Karpas-422 (cell line): ENCODE data around the gene CASKIN2. TPM values are rescaled to one million over a fixed set of nuclear protein-coding genes. Genes with fewer than 3 reads are reported as not detected.
A peak's percentile ranks its signal among the peaks of the same experiment; 100 is the strongest.

Experiments used
- DNase-seq: peaks from one replicate; pipeline ENCODE4 v3.0.0-alpha.2; 2015
- H2AFZ ChIP-seq: fragments of 200-600 bp; sonication (generic); 2 replicates; pipeline ENCODE4 v1.6.1; 2014; ENCODE audit warnings: antibody characterized with exemption, low read length, mixed read lengths
- H3K27ac ChIP-seq: fragments of 200-600 bp; sonication (generic); 2 replicates; pipeline ENCODE4 v1.5.1; 2014; ENCODE audit warnings: mild to moderate bottlenecking, low read length, moderate library complexity
- H3K27me3 ChIP-seq: fragments of 200-600 bp; sonication (generic); 2 replicates; pipeline ENCODE4 v1.6.1; 2014; ENCODE audit warnings: low read length, mixed read lengths
- H3K36me3 ChIP-seq: fragments of 200-600 bp; sonication (generic); 2 replicates; pipeline ENCODE4 v1.6.1; 2014; ENCODE audit warnings: low read length, mixed read lengths; ENCODE audit not compliant: insufficient read depth
- H3K4me1 ChIP-seq: fragments of 200-600 bp; sonication (generic); 2 replicates; pipeline ENCODE4 v1.6.1; 2014; ENCODE audit warnings: mild to moderate bottlenecking, low read length, mixed read lengths
- H3K4me2 ChIP-seq: fragments of 200-600 bp; sonication (generic); 2 replicates; pipeline ENCODE4 v1.6.1; 2014; ENCODE audit warnings: low read length, low read depth, mild to moderate bottlenecking; ENCODE audit not compliant: poor library complexity, severe bottlenecking
- H3K4me3 ChIP-seq: fragments of 200-600 bp; sonication (generic); 2 replicates; pipeline ENCODE4 v1.5.1; 2014; ENCODE audit warnings: mild to moderate bottlenecking, antibody characterized with exemption, low read length, mixed read lengths
- H3K79me2 ChIP-seq: fragments of 200-600 bp; sonication (generic); 2 replicates; pipeline ENCODE4 v1.6.1; 2014; ENCODE audit warnings: mild to moderate bottlenecking, low read length, mixed read lengths
- H3K9ac ChIP-seq: fragments of 200-600 bp; sonication (generic); 2 replicates; pipeline ENCODE4 v1.6.0; 2014; ENCODE audit warnings: low read length
- H3K9me2 ChIP-seq: fragments of 200-600 bp; sonication (generic), shearing (Covaris generic); replicated peaks from 2 replicates; pipeline ENCODE4 v1.6.0; 2014; ENCODE audit warnings: mild to moderate bottlenecking, low read length, moderate library complexity; ENCODE audit not compliant: insufficient read depth
- H3K9me3 ChIP-seq: fragments of 300-700, 200-600 bp; sonication (generic); 2 replicates; pipeline ENCODE4 v1.6.1; 2014; ENCODE audit warnings: low read length, mixed read lengths
- H4K20me1 ChIP-seq: fragments of 200-600 bp; sonication (generic); 2 replicates; pipeline ENCODE4 v1.6.1; 2014; ENCODE audit warnings: mild to moderate bottlenecking, antibody characterized with exemption, low read length, low read depth; ENCODE audit not compliant: insufficient read depth
- total RNA-seq: library from RNA; depleted of rRNA; stranded (reverse); fragments of >200 nt; shearing (Covaris generic); gene quantifications from 2 replicates; pipeline ENCODE4 v1.2.3, GENCODE V29; 2014; ENCODE audit warnings: low replicate concordance

Gene CASKIN2
- total RNA-seq, 1 experiment from 2014 or later = not detected

- H3K4me3 ChIP-seq = no peak overlapping the region
- H4K20me1 ChIP-seq = peaks cover 4% of the 10 kb centered on the region; the same call in 1 of the 2 replicates
- no peak overlapping the region for H2AFZ ChIP-seq
- no peak overlapping the region for H3K4me2 ChIP-seq
- H3K9me3 ChIP-seq = no peaks in the 10 kb centered on the region
- no peaks in the 10 kb centered on the region for H3K4me1 ChIP-seq
- no peak overlapping the region for H3K27ac ChIP-seq
- no peak for DNase-seq
- H3K36me3 ChIP-seq = no peaks in the 10 kb centered on the region
- H3K27me3 ChIP-seq = no peaks in the 10 kb centered on the region
- no peak overlapping the region for H3K9ac ChIP-seq
- H3K9me2 ChIP-seq = no peaks in the 10 kb centered on the region
- no peaks in the 10 kb centered on the region for H3K79me2 ChIP-seq
Measured at GRCh38 chr17:75507733-75508719, 7.3 kb downstream of the CASKIN2 start.

GRCh38 chr17:75506888-75507287 lies 8.4 kb downstream of the CASKIN2 start:
- no peaks in the 10 kb centered on the region for H3K9me3 ChIP-seq
- no peaks in the 10 kb centered on the region for H3K27me3 ChIP-seq
- H3K9ac ChIP-seq = no peak overlapping the region
- peaks cover 4% of the 10 kb centered on the region; the same call in 1 of the 2 replicates for H4K20me1 ChIP-seq
- H3K9me2 ChIP-seq = no peaks in the 10 kb centered on the region
- H3K4me2 ChIP-seq = no peak overlapping the region
- no peak overlapping the region for H3K4me3 ChIP-seq
- H2AFZ ChIP-seq = no peak overlapping the region
- no peak for DNase-seq
- no peaks in the 10 kb centered on the region for H3K79me2 ChIP-seq
- H3K27ac ChIP-seq = no peak overlapping the region
- H3K36me3 ChIP-seq = no peaks in the 10 kb centered on the region
- H3K4me1 ChIP-seq = no peaks in the 10 kb centered on the region

GRCh38 chr17:75506134-75506533 lies 9.2 kb downstream of the CASKIN2 start:
- H3K27ac ChIP-seq = no peak overlapping the region

GRCh38 chr17:75505640-75506039 lies 9.7 kb downstream of the CASKIN2 start:
- H3K9me2 ChIP-seq = no peaks in the 10 kb centered on the region
- H3K4me2 ChIP-seq = no peak overlapping the region
- H3K27ac ChIP-seq = no peak overlapping the region
- H3K27me3 ChIP-seq = no peaks in the 10 kb centered on the region
- H3K4me3 ChIP-seq = no peak overlapping the region
- H3K9ac ChIP-seq = no peak overlapping the region
- H3K36me3 ChIP-seq = no peaks in the 10 kb centered on the region
- H4K20me1 ChIP-seq = peaks cover 4% of the 10 kb centered on the region; the same call in 1 of the 2 replicates
- H2AFZ ChIP-seq = no peak overlapping the region
- H3K9me3 ChIP-seq = no peaks in the 10 kb centered on the region
- H3K79me2 ChIP-seq = no peaks in the 10 kb centered on the region
- H3K4me1 ChIP-seq = no peaks in the 10 kb centered on the region
- DNase-seq = no peak

More at GRCh38 chr17:75506134-75506533, 9.2 kb downstream of the CASKIN2 start:
- no peaks in the 10 kb centered on the region for H3K27me3 ChIP-seq
- no peaks in the 10 kb centered on the region for H3K4me1 ChIP-seq
- H4K20me1 ChIP-seq = peaks cover 4% of the 10 kb centered on the region; the same call in 1 of the 2 replicates
- no peak for DNase-seq
- no peak overlapping the region for H2AFZ ChIP-seq
- no peak overlapping the region for H3K9ac ChIP-seq
- no peaks in the 10 kb centered on the region for H3K9me2 ChIP-seq
- no peaks in the 10 kb centered on the region for H3K79me2 ChIP-seq
- no peak overlapping the region for H3K4me2 ChIP-seq
- no peaks in the 10 kb centered on the region for H3K9me3 ChIP-seq
- no peaks in the 10 kb centered on the region for H3K36me3 ChIP-seq
- no peak overlapping the region for H3K4me3 ChIP-seq

GRCh38 chr17:75505152-75505409 lies 10.3 kb downstream of the CASKIN2 start:
- Histone ChIP-seq H4K20me1 (peaks cover 4% of the 10 kb centered on the region; the same call in 1 of the 2 replicates), H3K4me1 (no peaks in the 10 kb centered on the region), H3K9me2 (no peaks in the 10 kb centered on the region), H3K9me3 (no peaks in the 10 kb centered on the region), H3K27me3 (no peaks in the 10 kb centered on the region), H3K4me2 (no peak overlapping the region), H3K36me3 (no peaks in the 10 kb centered on the region), H3K9ac (no peak overlapping the region), H3K27ac (no peak overlapping the region), H2AFZ (no peak overlapping the region), H3K79me2 (no peaks in the 10 kb centered on the region), H3K4me3 (no peak overlapping the region)
- DNase-seq = no peak

- Histone ChIP-seq H3K9me3 (no peaks in the 10 kb centered on the region), H3K36me3 (no peaks in the 10 kb centered on the region), H4K20me1 (peaks cover 4% of the 10 kb centered on the region; the same call in 1 of the 2 replicates), H3K4me1 (no peaks in the 10 kb centered on the region), H3K79me2 (no peaks in the 10 kb centered on the region), H3K4me2 (no peak overlapping the region), H3K27me3 (no peaks in the 10 kb centered on the region), H3K4me3 (no peak overlapping the region), H3K9ac (no peak overlapping the region), H3K9me2 (no peaks in the 10 kb centered on the region), H3K27ac (no peak overlapping the region), H2AFZ (no peak overlapping the region)
- DNase-seq = peak; percentile 82
Measured at GRCh38 chr17:75504347-75505151, 10.8 kb downstream of the CASKIN2 start.

GRCh38 chr17:75503976-75504346 lies 11.4 kb downstream of the CASKIN2 start:
- Histone ChIP-seq H3K4me1 (no peaks in the 10 kb centered on the region), H3K27me3 (no peaks in the 10 kb centered on the region), H3K27ac (no peak overlapping the region), H3K9me2 (no peaks in the 10 kb centered on the region), H3K4me2 (no peak overlapping the region), H4K20me1 (peaks cover 4% of the 10 kb centered on the region; the same call in 1 of the 2 replicates), H3K9ac (no peak overlapping the region), H2AFZ (no peak overlapping the region), H3K4me3 (no peak overlapping the region), H3K36me3 (no peaks in the 10 kb centered on the region), H3K79me2 (no peaks in the 10 kb centered on the region), H3K9me3 (no peaks in the 10 kb centered on the region)
- DNase-seq = no peak

- no peak overlapping the region for H3K4me3 ChIP-seq
- no peaks in the 10 kb centered on the region for H3K9me2 ChIP-seq
- H3K4me1 ChIP-seq = no peaks in the 10 kb centered on the region
- no peaks in the 10 kb centered on the region for H3K36me3 ChIP-seq
- H4K20me1 ChIP-seq = peaks cover 4% of the 10 kb centered on the region; the same call in 1 of the 2 replicates
- no peaks in the 10 kb centered on the region for H3K9me3 ChIP-seq
- H3K9ac ChIP-seq = no peak overlapping the region
- no peak overlapping the region for H3K27ac ChIP-seq
- no peak for DNase-seq
- H3K27me3 ChIP-seq = no peaks in the 10 kb centered on the region
- H3K79me2 ChIP-seq = no peaks in the 10 kb centered on the region
- no peak overlapping the region for H3K4me2 ChIP-seq
- H2AFZ ChIP-seq = no peak overlapping the region
Measured at GRCh38 chr17:75503337-75503950, 11.9 kb downstream of the CASKIN2 start.
